Neural progenitor cell (in vitro differentiated cells): ENCODE measurements around the gene SRP72. TPM values are rescaled to one million over a fixed set of nuclear protein-coding genes. Genes with fewer than 3 reads are reported as not detected.

Experiments used
- DNase-seq: peaks from one replicate; pipeline ENCODE4 v3.0.0-alpha.2; 2016; ENCODE audit warnings: low spot score
- H2AFZ ChIP-seq: fragments of 200-600 bp; sonication (generic); replicated peaks from 2 replicates; pipeline ENCODE4 v1.6.1; 2016; ENCODE audit warnings: antibody characterized with exemption
- H3F3A ChIP-seq: fragments of 200-600 bp; sonication (generic); 2 replicates; pipeline ENCODE4 v1.6.1; 2016; ENCODE audit warnings: antibody characterized with exemption, low read depth
- H3K27ac ChIP-seq: fragments of 200-600 bp; sonication (generic); 2 replicates; pipeline ENCODE4 v1.5.1; 2016; ENCODE audit warnings: mild to moderate bottlenecking
- H3K27me3 ChIP-seq: fragments of 200-600 bp; sonication (generic); 2 replicates; pipeline ENCODE4 v1.6.1; 2016; ENCODE audit warnings: mild to moderate bottlenecking, moderate library complexity
- H3K36me3 ChIP-seq: fragments of 200-600 bp; sonication (generic); 2 replicates; pipeline ENCODE4 v1.5.1; 2016
- H3K4me1 ChIP-seq: fragments of 200-600 bp; sonication (generic); 2 replicates; pipeline ENCODE4 v1.6.1; 2016; ENCODE audit warnings: mixed run types
- H3K4me2 ChIP-seq: fragments of 200-600 bp; sonication (generic); 2 replicates; pipeline ENCODE4 v1.6.1; 2016
- H3K4me3 ChIP-seq: fragments of 200-600 bp; sonication (generic); 2 replicates; pipeline ENCODE4 v1.5.1; 2016
- H3K79me2 ChIP-seq: fragments of 200-600 bp; sonication (generic); 2 replicates; pipeline ENCODE4 v1.6.1; 2016; ENCODE audit warnings: low read depth
- H3K9ac ChIP-seq: fragments of 200-600 bp; sonication (generic); 2 replicates; pipeline ENCODE4 v1.6.1; 2016
- H3K9me3 ChIP-seq: fragments of 200-600 bp; sonication (generic); 2 replicates; pipeline ENCODE4 v1.5.1; 2016; ENCODE audit warnings: low read depth
- H4K20me1 ChIP-seq: fragments of 200-600 bp; sonication (generic); 2 replicates; pipeline ENCODE4 v1.6.1; 2016; ENCODE audit warnings: low read depth
- H3K27ac Mint-ChIP-seq: 3 replicates; pipeline ENCODE4 v1.8.0; 2021; ENCODE audit warnings: mixed read lengths
- H3K27me3 Mint-ChIP-seq: 2 replicates; pipeline ENCODE4 v1.8.0; 2022; ENCODE audit warnings: low read depth, mild to moderate bottlenecking, inconsistent platforms, moderate library complexity, mixed read lengths; ENCODE audit not compliant: insufficient read depth
- H3K36me3 Mint-ChIP-seq: 3 replicates; pipeline ENCODE4 v1.8.0; 2021; ENCODE audit warnings: mixed read lengths
- H3K4me1 Mint-ChIP-seq: 3 replicates; pipeline ENCODE4 v1.8.0; 2021; ENCODE audit warnings: mixed read lengths
- H3K4me3 Mint-ChIP-seq: 3 replicates; pipeline ENCODE4 v1.8.0; 2021; ENCODE audit warnings: mild to moderate bottlenecking, moderate library complexity, mixed read lengths
- H3K9me3 Mint-ChIP-seq: 3 replicates; pipeline ENCODE4 v1.8.0; 2020; ENCODE audit warnings: mixed read lengths
- CTCF ChIP-seq: fragments of 200-600 bp; sonication (generic); IDR thresholded peaks from 2 replicates; pipeline ENCODE4 v1.5.1; 2017; ENCODE audit warnings: antibody characterized with exemption, mild to moderate bottlenecking
- EZH2 ChIP-seq: fragments of 200-600 bp; sonication (generic); IDR thresholded peaks from 2 replicates; pipeline ENCODE4 v1.6.1; 2017; ENCODE audit warnings: antibody characterized with exemption, mild to moderate bottlenecking, moderate library complexity
- EZH2phosphoT487 ChIP-seq: fragments of 200-600 bp; sonication (generic); IDR thresholded peaks from 2 replicates; pipeline ENCODE4 v1.6.1; 2017; ENCODE audit warnings: antibody characterized with exemption
- total RNA-seq: library from RNA; depleted of rRNA; stranded (reverse); fragments of >200 nt; gene quantifications from 2 replicates; pipeline ENCODE4 v1.2.3, GENCODE V29; 2015; ENCODE audit warnings: low replicate concordance

The SRP72 gene
- total RNA-seq, 1 donor from 2014 or later, result 114 TPM

- Histone ChIP-seq H3K4me2 (peak overlapping the region; percentile 33), H3K9me3 (peaks cover 4% of the 10 kb centered on the region), H3K4me1 (peaks cover 10% of the 10 kb centered on the region), H4K20me1 (peaks cover 24% of the 10 kb centered on the region), H3K27me3 (no peaks in the 10 kb centered on the region), H3F3A (peaks cover 7% of the 10 kb centered on the region), H3K79me2 (peaks cover 100% of the 10 kb centered on the region), H3K9ac (no peak overlapping the region), H3K27ac (no peak overlapping the region), H3K4me3 (no peak overlapping the region), H3K36me3 (peaks cover 12% of the 10 kb centered on the region), H2AFZ (no peak overlapping the region)
- peaks cover 5% of the 10 kb centered on the region for H3K9me3 Mint-ChIP-seq
- no peak overlapping the region for H3K4me3 Mint-ChIP-seq
- H3K27ac Mint-ChIP-seq, result no peak overlapping the region
- peaks cover 27% of the 10 kb centered on the region for H3K36me3 Mint-ChIP-seq
- TF ChIP-seq CTCF (no peak), EZH2phosphoT487 (no peak)
- H3K4me1 Mint-ChIP-seq, result peaks cover 2% of the 10 kb centered on the region
- no peak for DNase-seq
- no peaks in the 10 kb centered on the region for H3K27me3 Mint-ChIP-seq
Observed at GRCh38 chr4:56425518-56425917, 41.9 kb upstream of the SRP72 start.

- Histone ChIP-seq H3K79me2 (peaks cover 100% of the 10 kb centered on the region), H3K27me3 (no peaks in the 10 kb centered on the region), H3K4me3 (no peak overlapping the region), H3K4me2 (no peak overlapping the region), H2AFZ (no peak overlapping the region), H4K20me1 (peaks cover 24% of the 10 kb centered on the region), H3K9ac (no peak overlapping the region), H3K36me3 (peaks cover 12% of the 10 kb centered on the region), H3F3A (peaks cover 7% of the 10 kb centered on the region), H3K4me1 (peaks cover 10% of the 10 kb centered on the region), H3K9me3 (peaks cover 4% of the 10 kb centered on the region), H3K27ac (no peak overlapping the region)
- Mint-ChIP-seq H3K4me1 (peaks cover 2% of the 10 kb centered on the region), H3K9me3 (peaks cover 5% of the 10 kb centered on the region), H3K27ac (no peak overlapping the region), H3K36me3 (peaks cover 21% of the 10 kb centered on the region), H3K4me3 (no peak overlapping the region), H3K27me3 (no peaks in the 10 kb centered on the region)
- DNase-seq, result no peak
- TF ChIP-seq CTCF (no peak), EZH2 (no peak), EZH2phosphoT487 (no peak)
Observed at GRCh38 chr4:56426273-56426672, 41.1 kb upstream of the SRP72 start.

- H3K4me3 Mint-ChIP-seq, result no peak overlapping the region
- no peaks in the 10 kb centered on the region for H3K27me3 ChIP-seq
- peaks cover 5% of the 10 kb centered on the region for H3K9me3 Mint-ChIP-seq
- H3K27ac ChIP-seq, result no peak overlapping the region
- H3K27me3 Mint-ChIP-seq, result no peaks in the 10 kb centered on the region
- peaks cover 4% of the 10 kb centered on the region for H3K9me3 ChIP-seq
- no peak overlapping the region for H3K4me2 ChIP-seq
- H3K79me2 ChIP-seq, result peaks cover 100% of the 10 kb centered on the region
- peaks cover 7% of the 10 kb centered on the region for H3F3A ChIP-seq
- peaks cover 24% of the 10 kb centered on the region for H4K20me1 ChIP-seq
- peaks cover 21% of the 10 kb centered on the region for H3K36me3 Mint-ChIP-seq
- H2AFZ ChIP-seq, result no peak overlapping the region
- H3K4me1 ChIP-seq, result peaks cover 10% of the 10 kb centered on the region
- peaks cover 2% of the 10 kb centered on the region for H3K4me1 Mint-ChIP-seq
- H3K4me3 ChIP-seq, result no peak overlapping the region
- H3K27ac Mint-ChIP-seq, result no peak overlapping the region
- peaks cover 12% of the 10 kb centered on the region for H3K36me3 ChIP-seq
- DNase-seq, result no peak
- TF ChIP-seq CTCF (no peak), EZH2 (no peak)
- H3K9ac ChIP-seq, result no peak overlapping the region
Observed at GRCh38 chr4:56427179-56427578, 40.2 kb upstream of the SRP72 start.
